Activated T-cell treated with anti-CD3 and anti-CD28 coated beads for 4 hours (primary cell): ENCODE data around the gene PTBP3.

ENCODE experiments used
- DNase-seq: peaks from one replicate; pipeline ENCODE4 v3.0.0-alpha.2; 2020

Gene PTBP3

DNA sequence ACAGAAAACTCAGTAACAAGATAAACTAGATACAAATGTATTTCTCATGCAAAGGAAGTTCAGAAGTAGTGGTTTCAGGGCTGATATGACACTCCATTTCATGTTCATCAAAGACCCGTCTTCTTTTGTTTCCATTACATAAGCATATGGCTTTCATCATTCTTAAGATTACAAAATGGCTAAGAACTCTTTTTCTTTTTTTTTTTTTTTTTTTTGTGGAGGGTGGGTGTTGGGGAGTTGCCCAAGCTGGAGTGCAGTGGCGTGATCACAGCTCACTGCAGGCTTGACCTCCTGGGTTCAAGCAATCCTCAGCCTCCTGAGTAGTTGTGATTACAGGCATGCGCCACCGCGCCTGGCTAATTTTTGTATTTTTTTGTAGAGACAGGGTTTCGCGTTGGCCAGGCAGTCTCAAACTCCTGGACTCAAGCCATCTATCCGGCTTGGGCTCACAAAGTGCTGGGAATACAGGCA, 22.0 kb upstream of the PTBP3 start:
- DNase-seq, result no peak

DNA sequence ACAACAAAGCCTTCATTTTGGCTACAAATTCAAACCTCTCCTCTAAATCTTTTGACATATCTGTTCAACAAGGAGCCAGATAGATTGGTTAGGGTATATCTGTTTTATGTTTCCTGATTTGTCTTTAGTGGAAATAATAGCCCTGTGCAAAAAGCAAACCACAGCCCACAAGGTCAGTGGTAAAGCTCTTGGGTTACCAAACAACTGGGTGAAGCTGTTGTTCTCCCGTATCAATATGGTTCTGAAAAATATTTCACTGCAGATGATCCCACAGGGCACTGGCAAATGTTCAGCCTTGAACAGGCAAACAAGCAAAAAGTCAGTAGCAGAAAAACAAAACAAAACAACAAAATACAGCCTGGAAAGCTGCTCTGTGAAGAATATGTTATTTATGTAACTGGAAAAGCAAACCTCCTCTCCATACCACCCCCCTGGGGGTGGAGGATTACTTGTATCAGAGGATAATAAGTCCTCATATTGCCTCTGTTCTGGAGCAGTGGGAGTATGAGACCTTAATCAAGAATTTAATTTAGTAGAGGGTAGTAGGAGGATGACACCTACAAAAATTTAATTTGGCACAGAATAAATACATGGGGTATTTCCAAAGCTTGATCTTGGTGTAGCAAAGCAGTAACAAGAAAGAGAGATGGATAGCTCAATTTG, 20.8 kb upstream of the PTBP3 start:
- DNase-seq, result no peak

DNA sequence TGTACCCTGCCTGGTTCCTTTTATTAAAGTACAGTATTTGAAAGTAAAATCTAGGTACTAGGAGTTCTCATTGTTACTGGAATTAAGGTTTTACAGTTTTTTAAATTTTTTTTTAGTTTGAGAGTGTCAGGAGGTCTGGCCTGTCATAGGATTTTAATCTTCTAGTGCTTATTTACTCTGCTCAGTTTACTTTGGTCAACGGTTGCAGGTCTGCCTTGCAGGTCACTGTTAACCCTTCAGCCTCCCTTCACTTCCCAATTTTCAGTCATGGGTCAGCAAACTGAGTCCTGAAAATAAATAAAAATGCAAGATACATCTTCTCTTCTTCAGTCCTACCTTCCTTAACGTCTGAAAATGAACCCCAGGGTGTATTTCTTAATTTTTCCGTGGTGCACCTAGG, 18.8 kb upstream of the PTBP3 start:
- no peak for DNase-seq

DNA sequence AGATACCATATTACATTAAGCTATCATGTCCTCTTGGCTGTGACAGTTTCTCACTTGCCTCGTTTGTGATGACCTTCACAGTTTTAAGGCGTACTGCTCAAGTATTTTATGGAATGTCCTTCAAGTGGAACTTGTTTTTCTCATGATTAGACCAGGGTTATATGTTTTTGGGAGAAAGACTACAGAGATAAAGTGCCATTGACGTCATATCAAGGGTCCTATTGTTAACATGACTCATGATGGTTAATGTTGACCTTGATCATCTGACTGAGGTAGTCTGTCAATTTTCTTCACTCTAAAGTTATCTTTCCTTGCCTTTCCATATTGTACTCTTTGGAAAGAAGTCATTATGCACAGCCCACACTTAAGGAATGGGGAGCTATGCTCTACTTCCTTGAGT, 17.8 kb upstream of the PTBP3 start:
- no peak for DNase-seq

DNA sequence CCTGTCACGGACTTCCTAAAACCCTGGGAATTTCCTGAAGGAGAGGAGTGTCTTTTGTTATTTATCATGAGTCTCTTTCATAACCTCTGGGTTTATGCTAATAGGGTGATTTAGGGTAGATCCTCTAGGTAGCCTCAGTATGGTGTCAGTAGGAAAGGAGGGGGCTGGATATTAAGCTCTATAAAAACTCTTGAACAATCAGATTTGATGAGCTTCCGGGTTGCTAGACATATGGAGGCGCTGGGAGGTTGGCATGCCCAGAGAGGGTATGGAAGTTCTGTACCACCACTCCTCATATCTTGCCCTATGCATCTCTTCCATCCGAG, 15.6 kb upstream of the PTBP3 start:
- DNase-seq, result no peak

DNA sequence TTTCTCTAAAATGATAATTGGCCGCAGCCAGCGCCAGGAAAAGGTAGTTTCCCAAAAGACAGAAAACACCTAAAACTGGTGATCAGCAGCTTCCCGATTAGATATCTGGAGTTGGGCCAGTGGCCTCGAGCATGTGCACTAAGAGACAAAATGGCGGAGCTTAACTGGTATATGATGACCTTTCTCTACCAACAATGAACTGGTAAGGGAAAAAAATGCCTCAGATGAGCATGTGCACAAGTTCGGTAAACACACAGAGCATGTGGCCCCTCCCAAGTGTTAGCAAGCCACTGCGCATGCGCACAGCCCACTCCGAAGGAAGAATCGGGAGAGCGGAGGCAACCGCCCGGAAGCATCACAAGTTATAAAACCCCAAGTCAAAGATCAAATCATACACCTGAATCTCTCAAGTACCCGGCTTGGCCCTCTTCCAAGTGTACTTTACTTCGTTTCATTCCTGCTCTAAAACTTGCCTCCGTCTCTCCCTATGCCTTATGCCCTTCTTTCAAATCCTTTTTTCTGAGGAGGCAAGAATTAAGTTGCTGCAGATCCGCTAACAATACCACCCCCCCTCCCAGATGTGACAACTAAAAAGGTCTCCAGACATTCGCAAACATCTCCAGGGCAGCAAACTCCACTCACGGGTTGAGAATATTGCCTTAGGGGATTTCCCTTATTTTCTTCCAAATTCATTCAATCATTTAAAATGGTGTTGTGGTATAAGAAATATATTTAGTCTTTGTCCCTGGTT, 15.0 kb upstream of the PTBP3 start:
- peak; percentile 63 for DNase-seq

DNA sequence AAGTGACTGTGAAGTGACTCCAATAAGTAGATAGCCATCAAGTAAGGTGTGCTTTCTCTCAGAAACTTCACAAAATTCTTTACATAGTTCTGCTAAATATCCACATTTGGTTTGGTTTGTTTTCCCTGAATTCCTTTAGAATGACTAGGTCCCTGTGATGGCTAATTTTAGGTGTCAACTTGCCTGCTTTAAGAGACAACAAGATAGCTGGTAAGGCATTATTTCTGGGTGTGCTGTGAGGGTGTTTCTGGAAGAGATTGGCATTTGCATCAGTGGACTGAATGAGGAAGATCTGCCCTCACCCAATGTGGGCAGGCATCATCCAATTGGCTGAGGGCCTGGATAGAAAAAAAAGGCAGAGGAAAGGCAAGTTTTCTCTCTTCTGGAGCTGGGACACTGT, 8.3 kb upstream of the PTBP3 start:
- DNase-seq, result no peak

DNA sequence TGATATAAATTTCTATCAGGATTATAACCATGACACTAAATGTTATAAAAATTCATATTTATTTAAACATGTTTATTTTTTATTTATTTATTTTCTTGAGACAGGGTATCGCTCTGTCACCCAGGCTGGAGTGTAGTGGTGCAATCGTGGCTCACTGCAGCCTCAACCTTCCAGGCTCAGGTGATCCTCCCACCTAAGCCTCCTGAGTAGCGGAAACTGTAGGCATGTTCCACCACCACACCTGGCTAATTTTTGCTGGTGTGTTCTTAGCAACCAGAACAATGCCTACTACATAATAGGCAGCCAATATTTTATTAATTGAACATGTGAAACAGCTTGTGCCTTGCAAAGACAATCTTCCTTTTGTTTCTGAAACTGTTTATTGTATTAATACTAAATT, 6.5 kb upstream of the PTBP3 start:
- DNase-seq, result no peak

DNA sequence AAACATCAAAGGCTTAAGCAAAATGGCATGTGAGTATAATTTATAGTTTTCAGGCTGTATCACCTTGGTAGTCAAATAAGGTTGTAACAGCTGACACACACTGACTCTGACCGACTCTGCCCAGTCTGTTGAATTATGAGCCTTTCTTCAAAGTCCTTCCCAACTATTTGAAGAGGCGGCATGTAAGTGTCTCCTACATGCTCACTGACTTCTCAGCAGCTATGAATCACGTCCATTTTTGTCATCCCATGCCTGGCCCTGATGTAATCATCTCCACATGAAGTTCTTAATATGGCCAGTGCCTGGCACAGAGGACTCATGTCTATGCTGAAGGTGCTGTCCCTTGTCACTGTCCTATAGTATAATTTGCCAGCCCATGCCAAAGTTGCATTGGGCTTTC, 5.1 kb upstream of the PTBP3 start:
- DNase-seq, result no peak

DNA sequence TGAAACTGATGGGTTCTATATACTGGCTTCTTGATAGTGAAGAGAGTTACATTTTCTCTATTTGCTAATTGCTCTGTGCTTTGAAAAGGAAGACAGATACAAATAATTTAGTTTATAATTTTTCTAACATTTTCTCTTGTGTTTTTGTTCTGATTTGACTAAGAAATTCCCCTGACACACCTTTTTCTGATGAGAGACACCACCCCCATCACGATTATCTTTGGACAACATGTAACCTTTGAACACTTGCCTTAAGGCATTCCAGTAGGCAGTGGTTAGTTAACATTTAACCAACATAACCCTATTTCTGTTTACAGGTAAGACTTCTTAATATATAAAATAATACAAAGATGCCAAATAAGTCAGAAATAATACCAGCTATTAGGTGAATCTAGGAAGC, 4.1 kb upstream of the PTBP3 start:
- no peak for DNase-seq

DNA sequence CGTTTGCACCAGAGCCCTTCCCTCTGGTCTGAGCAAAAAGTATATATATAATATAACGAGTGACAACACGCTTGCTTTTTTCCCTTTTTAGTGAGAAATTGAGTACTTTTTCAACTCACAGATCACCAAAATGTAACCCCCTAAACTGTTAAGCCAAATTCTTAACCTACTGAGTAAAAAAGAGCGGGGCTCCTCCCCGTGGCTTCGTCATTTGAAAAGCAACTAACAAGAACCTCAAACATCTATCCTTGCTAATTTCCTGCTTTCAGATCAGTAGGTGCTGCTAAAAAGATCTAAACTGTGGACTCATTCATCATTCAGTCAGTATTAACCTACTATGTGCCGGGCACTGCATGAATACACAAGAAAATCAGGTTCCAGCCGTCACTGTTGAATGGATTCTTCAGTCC, 1.0 kb upstream of the PTBP3 start:
- DNase-seq, result peak; percentile 19

DNA sequence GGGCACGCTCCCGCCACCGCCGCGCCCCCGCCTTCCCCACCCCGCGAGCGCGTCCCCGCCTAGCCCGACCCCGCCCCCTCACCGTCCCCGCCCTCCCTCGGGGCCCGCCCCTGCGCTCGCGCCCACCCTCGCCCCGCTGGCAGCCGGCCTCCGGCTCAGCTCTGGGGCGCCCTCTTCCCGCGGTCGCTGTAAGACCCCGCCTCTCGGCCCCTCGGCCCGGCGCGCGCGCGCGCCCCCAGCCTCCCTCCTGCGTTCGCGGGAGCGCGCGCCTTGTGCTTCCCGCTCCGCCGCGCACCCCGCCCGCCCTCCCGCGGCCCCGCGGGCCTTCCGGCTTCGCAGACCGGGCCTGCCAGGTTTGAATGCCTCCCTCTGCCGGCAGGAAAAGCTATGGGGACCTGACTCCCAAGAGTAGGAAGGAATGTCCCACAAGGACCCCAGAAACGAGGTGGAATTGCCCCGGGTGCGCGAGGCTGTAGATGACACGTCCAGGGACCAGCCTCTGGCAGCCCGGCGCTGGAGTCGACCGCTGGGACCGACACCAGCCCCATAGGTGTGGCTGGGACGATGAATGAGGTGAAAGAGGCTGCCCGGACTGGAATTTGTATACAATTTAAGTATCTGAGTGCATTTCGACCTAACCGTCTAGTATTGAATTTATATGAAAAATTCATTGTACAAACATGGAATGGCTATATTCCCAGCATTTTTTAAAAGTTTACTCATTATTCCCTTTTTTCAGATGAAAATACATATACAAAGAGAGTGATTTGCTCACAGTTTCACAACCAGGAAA, 416 bp upstream of the PTBP3 start:
- peak; percentile 90 for DNase-seq

DNA sequence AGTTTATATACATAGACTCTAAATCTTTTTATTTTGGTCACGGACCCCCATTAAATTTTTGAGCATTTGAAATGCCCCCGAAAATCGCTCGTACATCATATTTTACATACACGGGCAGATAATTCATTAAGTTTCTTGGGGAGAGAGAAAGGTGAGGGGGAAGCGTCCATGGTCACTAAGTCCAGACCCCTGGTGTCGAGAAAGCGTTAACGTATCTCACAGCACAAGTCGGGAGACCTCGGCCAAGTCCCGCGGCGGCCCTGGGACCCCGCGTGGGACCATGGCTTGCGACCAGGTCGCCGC, 794 bp downstream of the PTBP3 start:
- DNase-seq, result no peak

DNA sequence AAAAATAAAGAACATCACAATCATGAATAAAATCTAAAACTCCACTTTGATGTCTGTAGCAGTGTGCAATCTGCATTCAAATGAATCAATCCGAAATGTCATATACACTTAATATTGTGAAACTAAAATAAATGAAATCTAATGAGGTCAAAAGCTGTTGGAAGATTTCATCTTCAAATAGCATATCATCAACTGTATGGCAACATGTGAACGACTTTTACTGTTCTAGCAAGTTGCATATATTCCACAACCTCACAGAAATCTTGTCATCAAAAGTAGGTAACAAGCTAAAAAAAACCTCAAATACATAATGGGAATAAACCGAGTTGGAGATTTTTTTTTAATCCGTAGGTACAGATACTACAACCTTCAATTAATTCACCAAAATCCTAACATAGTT, 1.2 kb downstream of the PTBP3 start:
- DNase-seq, result no peak

DNA sequence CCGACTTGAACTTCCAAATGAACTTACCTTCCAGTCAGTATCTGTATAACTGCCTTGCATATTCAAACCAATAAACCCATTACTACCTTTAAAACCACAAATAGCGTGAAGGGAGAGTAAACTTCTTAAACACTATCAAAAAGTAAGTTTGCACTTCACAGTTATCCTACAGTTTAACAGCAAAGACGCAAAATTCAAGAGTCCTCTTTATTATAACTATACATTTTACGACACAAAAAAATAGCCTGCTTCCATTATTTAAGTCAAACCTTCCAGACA, 1.8 kb downstream of the PTBP3 start:
- DNase-seq, result no peak

DNA sequence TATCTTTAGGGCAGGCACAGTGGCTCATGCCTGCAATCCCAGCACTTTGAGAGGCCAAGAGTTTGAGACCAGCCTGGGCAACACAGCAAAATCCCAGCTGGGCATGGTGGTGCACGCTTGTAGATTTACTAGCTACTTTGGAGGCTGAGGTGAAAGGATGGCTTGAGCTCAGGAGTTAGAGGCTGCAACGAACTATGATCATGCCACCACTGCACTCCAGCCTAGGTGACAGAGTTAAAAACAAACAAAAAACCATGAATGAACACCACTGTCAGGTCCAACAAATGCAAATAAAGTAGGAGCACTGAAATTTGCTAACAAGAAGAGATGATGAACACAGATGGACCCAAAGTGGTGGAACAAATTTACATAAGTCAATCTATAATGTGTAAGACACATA, 4.9 kb downstream of the PTBP3 start:
- DNase-seq, result no peak

DNA sequence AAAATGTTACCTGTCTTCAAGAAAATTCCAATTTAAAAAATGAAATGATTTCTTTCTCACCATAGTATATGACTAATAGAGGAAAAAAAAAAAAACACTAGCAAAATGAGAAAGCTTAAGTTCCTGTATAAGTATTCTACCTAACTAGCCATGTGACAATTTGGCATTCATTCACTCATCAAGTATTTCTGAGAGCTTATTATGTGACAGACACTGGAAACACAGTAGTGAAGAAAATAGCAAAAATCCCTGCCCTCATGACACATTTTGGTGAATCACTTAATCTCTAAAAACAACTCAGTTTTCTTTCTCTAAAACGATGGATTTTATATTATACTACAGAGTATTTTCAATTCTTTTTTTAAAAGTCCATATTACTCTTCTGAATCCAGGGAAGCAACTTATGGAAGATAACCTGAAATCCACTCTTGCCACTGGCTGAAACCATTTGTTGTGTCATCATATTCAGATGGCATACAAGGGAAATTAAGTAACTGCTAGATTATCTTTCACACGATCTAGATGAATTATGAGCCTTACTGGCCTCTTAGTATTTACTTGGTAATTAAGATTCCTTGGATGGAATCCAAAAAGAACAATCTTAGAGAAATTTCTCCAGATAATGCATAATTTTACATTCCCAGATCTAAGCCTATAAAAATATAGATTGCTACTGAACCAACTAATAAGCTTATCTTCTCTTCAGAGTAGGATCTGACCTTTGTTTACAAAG, 5.5 kb downstream of the PTBP3 start:
- no peak for DNase-seq

DNA sequence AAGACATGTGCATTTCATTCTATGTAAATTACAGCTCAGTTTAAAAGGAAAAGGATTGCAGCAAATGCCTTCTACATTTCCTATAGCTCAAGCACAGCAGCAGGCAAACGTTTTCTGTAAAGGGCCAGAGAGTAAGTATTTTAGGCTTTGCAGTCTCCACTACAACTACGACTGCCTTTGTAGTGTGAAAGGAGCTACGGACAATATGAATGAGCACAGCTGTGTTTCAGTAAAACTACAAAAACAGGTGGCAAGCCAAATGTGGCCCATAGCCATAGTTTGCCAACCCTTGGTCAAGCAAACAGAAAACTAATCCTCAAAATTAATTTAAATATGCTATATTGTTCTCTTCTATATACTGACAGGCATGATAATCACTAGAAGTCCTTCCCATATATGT, 7.2 kb downstream of the PTBP3 start:
- DNase-seq, result no peak

DNA sequence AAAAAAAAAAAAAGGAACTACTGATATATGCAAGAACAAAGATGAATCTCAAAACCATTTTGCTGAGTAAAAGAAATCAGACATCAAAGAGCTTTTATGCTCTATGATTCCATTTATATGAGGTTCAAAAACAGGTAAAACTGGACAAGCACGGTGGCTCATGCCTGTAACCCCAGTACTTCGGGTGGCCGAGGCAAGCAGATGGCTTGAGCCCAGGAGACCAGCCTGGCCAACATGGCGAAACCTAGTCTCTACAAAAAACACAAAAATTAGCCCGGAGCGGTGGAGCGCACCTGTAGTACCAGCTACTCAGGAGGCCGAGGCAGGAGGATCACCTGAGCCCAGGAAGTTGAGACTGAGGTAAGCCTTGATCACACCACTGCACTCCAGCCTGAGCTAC, 7.8 kb downstream of the PTBP3 start:
- DNase-seq, result no peak

DNA sequence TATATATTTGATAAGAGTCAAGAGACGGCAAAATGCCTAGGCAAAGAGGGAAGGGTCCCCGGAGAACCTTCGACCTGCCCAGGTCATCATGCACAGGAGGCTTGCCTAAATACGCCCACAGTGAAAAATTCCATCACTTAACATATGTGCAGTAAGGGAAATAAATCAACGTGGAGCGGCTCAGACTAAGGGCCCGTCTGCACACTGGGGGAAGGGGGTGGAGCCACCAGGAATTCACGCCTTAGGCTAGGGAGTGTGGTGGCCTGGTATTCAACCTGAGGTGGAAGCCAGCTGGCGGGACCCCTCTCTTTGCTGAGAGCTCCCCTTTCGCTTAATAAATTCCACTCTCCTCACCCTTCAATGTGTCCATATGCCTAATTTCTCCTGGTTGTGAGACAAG, 8.3 kb downstream of the PTBP3 start:
- no peak for DNase-seq

DNA sequence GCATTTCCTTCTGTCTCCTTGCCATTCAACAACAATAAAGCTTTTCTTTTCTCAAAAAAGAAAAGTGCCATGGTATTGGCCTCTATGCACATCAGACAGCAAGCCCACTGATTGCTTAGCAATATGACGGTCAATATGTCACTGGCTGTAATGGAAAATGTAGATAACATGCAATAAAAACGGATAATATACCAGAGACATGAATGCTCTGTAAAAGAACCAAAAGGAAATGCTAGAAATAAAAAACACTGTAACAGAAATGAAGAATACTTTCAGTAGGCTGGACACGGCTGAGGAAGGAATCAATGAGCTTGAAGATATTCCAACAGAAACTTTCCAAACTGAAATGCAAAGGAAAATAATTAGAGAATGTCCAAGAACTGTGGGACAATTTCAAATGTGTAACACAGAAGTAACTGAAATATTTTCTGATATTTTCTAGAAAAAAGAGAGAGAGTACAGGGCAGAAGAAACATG, 10.0 kb downstream of the PTBP3 start:
- no peak for DNase-seq

DNA sequence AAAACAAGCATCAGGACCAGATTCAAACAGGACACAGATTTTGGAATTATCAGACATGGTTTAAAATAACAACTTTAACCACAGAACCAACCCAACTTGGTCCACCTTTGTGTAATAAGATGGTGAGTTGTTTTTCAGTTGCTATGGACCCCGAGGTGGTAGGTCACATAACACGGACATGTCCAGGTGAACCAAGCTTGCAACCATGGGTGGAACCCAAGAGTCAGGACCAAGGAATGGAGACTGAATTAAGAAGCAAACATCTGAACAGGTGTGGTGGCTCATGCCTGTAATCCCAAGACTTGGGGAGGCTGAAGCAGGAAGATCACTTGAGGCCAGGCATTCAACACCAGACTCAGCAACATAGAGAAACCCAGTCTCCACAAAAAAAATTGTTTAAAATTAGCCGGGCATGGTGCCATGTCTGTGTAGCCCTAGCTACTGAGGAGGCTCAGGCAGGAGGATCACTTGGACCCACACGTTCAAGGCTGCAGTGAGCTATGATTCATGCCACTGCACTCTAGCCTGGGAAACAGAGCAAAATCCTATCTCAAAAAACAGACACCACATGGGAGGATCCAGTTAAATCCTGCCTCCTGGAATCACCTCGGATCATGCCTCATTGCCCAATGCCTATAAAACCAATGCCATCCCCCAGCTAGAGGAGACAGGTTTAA, 10.6 kb downstream of the PTBP3 start:
- no peak for DNase-seq

DNA sequence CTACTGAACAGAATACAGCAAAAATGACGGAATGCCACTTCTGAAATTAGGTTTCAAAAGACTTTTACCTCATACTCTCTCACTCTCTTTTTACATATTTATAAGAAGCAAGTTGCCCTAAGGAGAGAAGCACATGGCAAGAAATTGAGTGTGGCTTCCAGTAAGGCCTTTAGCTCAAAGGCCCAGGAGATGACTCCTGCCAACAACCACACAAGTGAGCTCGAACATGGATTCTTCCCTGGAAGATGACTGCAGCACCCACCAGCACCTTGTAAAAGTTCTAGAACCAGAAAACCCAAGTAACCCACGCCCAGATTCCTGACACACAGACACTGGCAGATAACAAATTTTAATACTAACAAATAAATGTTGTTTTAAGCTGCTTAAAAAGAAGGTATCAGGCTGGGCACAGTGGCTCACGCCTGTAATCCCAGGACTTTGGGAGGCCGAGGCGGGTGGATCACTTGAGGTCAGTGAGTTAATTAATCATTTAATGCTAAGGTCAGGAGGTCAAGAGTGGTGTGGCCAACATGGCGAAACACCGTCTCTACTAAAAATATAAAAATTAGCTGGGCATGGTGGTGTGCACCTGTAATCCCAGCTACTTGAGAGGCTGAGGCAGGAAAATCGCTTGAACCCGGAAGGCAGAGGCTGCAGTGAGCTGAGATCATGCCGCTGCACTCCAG, 17.0 kb downstream of the PTBP3 start:
- no peak for DNase-seq
